ENCODE measurements around the gene C1orf94. TPM values are rescaled to one million over a fixed set of nuclear protein-coding genes. Genes with fewer than 3 reads are reported as not detected.

Gene C1orf94
- total and polyA plus RNA-seq, 2 experiments from 2014 or later: 4.3 to 5.3 TPM

- no peak for TF ChIP-seq ZNF462 (CRISPR knock-in tag; IDR thresholded peaks at IDR 0.05)
- no peak for TF ChIP-seq EZH2phosphoT487 (IDR thresholded peaks at IDR 0.05; ENCODE audit: unreplicated experiment)
- no peak for TF ChIP-seq ETS1 (IDR thresholded peaks at IDR 0.05)
- TF ChIP-seq, protein P1, sequence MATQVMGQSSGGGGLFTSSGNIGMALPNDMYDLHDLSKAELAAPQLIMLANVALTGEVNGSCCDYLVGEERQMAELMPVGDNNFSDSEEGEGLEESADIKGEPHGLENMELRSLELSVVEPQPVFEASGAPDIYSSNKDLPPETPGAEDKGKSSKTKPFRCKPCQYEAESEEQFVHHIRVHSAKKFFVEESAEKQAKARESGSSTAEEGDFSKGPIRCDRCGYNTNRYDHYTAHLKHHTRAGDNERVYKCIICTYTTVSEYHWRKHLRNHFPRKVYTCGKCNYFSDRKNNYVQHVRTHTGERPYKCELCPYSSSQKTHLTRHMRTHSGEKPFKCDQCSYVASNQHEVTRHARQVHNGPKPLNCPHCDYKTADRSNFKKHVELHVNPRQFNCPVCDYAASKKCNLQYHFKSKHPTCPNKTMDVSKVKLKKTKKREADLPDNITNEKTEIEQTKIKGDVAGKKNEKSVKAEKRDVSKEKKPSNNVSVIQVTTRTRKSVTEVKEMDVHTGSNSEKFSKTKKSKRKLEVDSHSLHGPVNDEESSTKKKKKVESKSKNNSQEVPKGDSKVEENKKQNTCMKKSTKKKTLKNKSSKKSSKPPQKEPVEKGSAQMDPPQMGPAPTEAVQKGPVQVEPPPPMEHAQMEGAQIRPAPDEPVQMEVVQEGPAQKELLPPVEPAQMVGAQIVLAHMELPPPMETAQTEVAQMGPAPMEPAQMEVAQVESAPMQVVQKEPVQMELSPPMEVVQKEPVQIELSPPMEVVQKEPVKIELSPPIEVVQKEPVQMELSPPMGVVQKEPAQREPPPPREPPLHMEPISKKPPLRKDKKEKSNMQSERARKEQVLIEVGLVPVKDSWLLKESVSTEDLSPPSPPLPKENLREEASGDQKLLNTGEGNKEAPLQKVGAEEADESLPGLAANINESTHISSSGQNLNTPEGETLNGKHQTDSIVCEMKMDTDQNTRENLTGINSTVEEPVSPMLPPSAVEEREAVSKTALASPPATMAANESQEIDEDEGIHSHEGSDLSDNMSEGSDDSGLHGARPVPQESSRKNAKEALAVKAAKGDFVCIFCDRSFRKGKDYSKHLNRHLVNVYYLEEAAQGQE (IDR thresholded peaks at IDR 0.05; ENCODE audit: unreplicated experiment): no peak
- TF ChIP-seq ZNF114 (CRISPR knock-in tag; IDR thresholded peaks at IDR 0.05): no peak
- TF ChIP-seq EZH2 (IDR thresholded peaks at IDR 0.05; ENCODE audit: low read depth, unreplicated experiment): no peak
- no peak for TF ChIP-seq STAT1 (IDR thresholded peaks at IDR 0.05; ENCODE audit: unreplicated experiment)
- TF ChIP-seq POLR2AphosphoS5 (IDR thresholded peaks at IDR 0.05; ENCODE audit: low read depth): no peak
- TF ChIP-seq ZNF331 (CRISPR knock-in tag; IDR thresholded peaks at IDR 0.05; ENCODE audit: low read depth): no peak
Observed at GRCh38 chr1:34130306-34130705, 46.4 kb upstream of the C1orf94 start (continued).

All from GM23338 (cell line).